ENCODE measurements around the gene MMP13.
A peak's percentile ranks its signal among the peaks of the same experiment; 100 is the strongest.
"Not testable (repeated sequence)": the region's sequence is repeated elsewhere in the genome, so short reads cannot be mapped to it uniquely, and the experiment has no call there.

Gene MMP13

DNA sequence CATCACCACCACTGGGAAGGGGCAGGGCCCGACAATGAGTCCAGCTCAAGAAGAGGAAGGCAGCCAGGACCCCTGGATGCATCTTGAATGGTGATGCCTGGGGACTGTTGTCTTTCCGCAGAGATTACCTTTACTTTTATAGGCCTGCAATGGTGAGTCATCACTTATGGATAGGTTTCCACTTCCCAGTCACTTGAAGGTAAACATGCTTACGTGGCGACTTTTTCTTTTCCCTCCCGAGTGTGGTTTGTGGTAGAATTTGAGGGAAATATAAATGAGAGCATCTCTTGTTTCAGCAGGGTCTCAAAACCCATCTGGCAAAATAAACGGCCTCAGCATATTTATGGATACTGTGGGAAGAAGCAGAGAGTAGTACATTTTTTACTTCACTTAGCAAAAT lies at the start of gene MMP13:
TSS of gene MMP13 (minus strand) at position 109 of the 400 bp plus-strand sequence. CDS start at position 82, 27 bp downstream.
- no peak for DNase-seq

GRCh38 chr11:103004234-103004633 lies 48.7 kb upstream of the MMP13 start:
- DNase-seq, result not testable (repeated sequence)

GRCh38 chr11:102994105-102994504 lies 38.6 kb upstream of the MMP13 start:
- no peak for DNase-seq

DNA sequence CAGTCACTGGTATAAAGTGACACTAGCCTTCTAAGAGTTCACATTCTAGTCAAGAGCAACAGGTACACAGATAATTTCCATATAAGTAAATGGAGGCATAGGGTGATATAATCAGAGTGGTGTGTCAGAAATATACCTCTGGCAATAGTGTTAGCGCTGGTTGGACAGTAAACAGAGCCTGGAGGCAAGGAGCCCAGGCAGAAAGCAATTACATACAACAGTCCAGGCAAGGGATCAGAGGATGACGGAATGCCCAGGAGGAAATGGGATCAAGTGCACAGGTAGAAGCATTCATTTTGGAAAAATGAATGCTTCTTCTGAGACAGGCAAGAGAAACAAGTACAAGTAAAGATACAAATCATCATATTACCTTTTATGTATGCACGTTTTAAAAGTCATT lies 36.2 kb upstream of the MMP13 start:
- DNase-seq, result no peak

- no peak for DNase-seq
Observed at GRCh38 chr11:102990145-102990544, 34.6 kb upstream of the MMP13 start.

- DNase-seq, result no peak
Observed at GRCh38 chr11:102989379-102990047, 34.0 kb upstream of the MMP13 start.

DNA sequence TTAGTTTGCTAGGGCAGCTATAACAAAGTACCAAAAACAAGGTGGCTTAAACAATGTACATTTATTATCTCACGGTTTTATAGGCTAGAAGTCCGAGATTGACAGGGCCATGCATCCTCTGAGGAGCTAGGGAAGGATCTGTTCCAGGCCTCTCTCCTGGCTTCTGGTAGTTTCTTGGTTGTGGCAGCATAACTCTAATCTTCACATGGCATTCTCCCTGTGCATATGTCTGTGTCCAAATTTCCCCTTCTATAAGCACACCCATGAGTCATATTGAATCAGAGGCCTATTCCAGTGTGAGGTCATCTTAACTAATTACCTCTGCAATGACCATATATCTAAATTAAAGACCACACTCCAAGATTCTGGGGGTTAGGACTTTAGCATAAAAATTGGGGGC lies 31.3 kb upstream of the MMP13 start:
- no peak for DNase-seq

- DNase-seq, result no peak
Observed at GRCh38 chr11:102985850-102986249, 30.3 kb upstream of the MMP13 start.

DNA sequence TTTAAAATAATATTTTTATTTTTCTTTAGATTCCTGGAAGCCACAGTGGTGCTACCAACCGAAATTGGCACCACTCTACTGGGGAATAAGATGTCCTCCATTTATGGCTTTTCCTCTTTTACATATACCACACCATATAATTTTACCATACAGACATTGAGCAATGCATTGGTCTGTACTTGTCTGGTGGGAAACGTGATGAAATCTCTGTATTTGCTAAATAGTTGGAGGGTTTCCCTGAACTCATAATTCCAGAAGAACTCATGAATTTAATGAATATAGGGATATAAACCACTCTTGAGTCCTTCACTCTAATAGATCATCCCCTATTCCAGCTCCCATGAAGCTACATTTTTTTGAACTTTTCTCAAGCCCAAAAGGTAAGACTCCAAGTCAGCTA lies 28.0 kb upstream of the MMP13 start:
- no peak for DNase-seq

DNA sequence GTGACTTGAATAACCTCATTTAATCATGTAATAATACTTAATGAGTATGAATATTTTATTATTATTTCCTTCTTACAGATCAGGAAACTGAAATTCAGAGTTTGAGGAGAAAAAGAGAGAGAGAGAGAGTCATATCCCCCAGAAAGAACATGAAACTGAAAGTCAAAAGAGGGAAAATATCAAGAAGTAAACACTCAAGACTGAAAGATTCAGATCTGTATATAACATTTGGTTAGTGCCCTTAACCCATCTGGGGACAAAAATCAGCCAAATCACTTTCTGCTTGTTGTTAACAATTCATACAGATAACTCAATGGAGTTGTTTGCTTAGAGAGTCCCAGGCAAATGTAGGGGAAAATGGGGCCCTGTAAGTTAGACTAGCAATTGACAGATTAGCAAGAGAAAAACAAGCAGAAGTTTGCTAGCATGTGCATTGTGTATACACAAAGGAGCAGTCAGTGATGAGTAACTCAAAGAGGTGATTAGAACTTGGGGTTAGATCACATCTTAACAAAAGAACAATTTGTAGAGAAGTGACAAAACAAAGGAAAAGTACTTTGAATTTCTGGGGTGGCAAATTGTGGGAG lies 25.9 kb upstream of the MMP13 start:
- no peak for DNase-seq

- DNase-seq, result no peak
Observed at GRCh38 chr11:102974552-102975280, 19.2 kb upstream of the MMP13 start.

DNA sequence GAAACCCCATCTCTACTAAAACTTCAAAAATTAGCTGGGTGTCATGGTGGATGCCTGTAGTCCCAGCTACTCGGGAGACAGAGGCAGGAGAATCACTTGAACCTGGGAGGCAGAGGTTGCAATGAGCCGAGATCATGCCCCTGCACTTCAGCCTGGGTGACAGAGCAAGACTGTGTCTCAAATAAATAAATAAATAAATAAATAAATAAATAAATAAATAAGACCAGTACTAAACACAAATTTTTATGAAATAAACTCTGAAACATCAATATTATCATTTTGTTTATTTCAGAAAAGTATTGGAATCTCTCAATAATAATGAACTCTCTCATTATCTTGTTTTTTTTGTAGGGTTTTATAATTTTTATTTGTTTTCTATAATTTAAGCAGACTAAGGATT lies 18.2 kb upstream of the MMP13 start:
- DNase-seq, result not testable (repeated sequence)

DNA sequence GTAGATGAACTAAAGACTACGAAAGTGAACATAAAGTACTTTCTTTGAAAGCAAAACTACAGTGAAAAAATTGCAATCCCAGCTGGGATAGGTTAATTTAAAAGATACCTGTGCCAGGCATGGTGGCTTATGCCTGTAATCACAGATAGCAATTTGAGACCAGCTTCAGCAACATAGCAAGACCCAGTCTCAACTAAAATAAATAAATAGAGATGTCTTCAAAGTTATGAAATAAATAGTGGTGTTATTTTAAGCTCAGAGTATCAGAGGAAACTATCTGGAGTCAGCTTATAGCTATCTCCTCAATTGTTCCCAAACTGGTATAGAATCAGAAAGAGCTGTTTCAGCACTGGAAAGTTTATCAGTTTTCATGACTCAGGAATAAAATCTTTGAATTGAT lies 17.3 kb upstream of the MMP13 start:
- no peak for DNase-seq

- no peak for DNase-seq
Observed at GRCh38 chr11:102971766-102972165, 16.2 kb upstream of the MMP13 start.

GRCh38 chr11:102967497-102967896 lies 12.0 kb upstream of the MMP13 start:
- DNase-seq, result no peak

GRCh38 chr11:102966011-102966410 lies 10.5 kb upstream of the MMP13 start:
- no peak for DNase-seq

- no peak for DNase-seq
Observed at GRCh38 chr11:102964867-102965266, 9.3 kb upstream of the MMP13 start.

DNA sequence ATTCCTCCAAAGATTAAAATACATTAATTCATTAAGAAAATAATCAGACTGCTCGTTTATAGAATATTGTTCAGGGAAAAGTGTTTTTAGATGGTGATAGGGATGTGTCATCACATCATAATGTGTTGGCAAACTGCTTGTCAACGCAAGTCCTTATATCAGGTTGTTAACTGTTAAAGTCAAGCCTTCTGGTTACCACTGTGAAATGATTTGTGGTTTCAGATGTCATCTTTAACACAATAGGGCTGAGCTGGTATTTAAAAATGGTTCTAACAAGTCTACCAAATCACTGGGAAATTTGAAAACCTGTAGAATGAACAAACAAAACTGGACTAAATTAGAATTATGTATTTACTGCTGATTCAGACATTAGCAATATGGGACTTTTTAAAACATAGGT lies 2.4 kb upstream of the MMP13 start:
- no peak for DNase-seq

DNA sequence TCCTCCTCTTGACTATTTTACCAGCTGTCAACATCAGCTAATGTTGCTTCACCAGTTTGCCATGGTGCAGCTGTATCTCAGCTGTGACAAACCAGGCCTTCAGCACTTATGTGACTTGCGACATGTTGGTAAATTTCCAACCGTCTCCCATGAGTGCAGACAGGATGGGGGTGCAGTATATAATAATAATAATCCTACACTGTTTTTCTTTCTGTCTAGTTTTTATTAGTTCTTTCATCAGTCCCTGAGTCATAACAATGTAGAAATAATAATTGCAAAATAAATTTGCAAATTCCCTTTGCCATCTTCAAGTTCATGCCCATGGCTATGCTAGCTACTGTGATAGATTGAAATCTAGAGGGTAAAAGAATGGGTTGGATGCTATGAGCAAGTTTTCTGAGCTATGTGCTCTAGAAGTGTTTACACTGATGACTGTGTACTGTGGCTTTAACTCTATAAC lies 4.9 kb downstream of the MMP13 start:
- DNase-seq, result no peak

DNA sequence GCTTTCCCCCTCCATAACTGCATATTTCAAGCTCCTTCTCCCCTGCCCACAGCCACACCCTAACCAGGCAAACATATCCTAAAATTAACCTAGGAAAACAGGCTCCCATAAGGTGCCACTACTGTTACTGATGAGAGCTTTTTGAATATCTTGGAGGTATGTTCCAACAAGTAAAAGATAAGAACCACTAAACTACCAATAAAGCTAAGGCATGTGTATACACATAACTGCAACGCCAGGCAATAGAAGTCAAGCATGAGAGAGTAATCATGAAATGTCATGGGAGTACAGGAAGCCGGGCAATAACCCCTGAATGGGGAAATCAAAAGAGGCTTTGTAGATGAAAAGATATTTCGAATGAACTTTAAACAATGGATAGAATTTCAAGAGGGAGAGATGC lies 9.3 kb downstream of the MMP13 start:
- no peak for DNase-seq

DNA sequence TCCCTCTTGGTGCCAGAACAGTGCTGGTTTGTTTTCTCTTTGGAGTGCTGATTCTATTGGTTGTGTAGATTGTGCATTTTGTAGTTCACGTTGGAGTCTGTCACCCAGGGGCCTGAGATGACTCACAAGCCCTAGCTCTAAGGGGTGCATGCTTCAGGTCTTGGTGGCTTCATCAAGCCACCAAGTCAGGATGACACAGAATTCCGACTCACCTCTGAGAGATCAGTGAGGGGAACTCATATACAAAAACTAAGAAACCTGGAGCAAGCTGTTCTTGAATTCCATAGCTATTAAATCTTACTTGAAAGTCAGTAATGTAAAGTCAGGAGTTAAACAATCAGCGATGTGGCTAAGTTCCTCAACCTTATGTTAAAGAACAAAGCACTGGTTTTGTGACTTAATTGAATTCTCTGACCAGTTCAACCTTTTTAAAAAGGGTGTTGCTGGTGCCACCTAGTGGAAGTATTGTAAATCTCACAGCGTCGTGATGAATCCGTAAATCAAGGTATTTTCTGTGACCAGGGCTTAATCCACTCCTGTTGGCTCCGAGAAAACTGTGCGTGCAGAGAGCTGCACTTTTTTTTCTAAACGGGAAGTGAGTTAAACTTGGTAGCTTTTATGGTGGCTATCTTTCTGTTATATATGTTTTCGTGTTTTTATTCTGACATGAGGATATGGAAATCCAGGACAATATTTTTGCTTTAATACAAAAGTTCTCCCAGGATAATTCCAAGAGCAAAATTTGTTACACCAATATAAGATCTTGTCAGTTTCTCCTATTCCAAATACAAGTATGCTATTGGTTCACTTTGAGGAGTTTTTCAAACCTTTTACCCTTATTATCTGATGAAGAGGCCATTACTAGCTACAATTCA lies 14.6 kb downstream of the MMP13 start:
- peak; percentile 65 for DNase-seq

DNA sequence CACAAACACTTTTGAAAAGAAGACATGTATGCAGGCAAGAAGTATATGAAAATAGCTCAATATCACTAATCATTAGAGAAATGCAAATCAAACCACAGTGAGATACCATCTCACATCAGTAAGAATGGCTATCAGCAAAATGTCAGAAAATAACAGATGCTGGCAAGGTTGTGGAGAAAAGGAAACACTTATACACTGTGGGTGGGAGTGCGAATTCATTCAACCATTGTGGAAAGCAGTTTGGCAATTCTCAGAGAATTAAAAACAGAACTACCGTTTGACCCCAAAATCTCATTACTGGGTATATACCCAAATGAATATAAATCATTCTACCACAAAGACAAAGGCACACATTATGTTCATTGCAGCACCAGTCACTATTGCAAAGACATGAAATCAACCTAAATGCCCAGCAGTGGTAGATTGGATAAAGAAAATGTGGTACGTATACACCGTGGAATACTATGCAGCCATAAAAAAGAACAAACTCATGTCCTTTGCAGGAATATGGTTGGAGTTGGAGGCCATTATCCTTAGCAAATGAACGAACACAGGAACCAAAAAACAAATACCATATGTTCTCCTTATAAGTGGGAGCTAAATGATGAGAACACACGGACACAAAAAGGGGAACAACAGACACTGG lies 18.5 kb downstream of the MMP13 start:
- DNase-seq, result no peak

DNA sequence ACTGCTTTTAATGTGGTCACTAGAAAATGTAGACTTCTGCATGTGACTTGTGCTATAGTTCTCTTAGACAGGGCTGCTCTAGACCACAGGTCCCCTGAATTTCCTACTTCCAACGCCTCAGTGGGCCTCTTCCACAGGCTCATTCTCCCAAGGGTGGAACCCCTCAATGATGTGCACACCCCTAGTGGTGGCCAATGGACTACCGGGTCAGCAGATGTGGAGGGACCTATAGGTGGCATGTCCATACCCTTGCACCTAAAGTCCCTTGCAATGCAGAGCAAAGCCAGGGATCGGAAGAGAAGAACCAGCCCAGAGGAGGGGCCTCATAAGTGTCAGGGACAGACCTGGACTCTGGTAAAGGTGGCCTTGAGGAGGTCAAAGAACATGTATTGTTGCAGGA lies 20.0 kb downstream of the MMP13 start:
- no peak for DNase-seq
